PFSK-1 (cell line): ENCODE data around the gene FAIM.

Experiments used
- FOXP2 ChIP-seq: optimal IDR thresholded peaks from 2 replicates; pipeline ENCODE3; 2011; ENCODE audit warnings: borderline replicate concordance, control low read depth, inconsistent platforms; ENCODE audit not compliant: insufficient read depth; ENCODE audit errors: extremely low read length, extremely low read depth
- POLR2AphosphoS5 ChIP-seq: IDR thresholded peaks from 2 replicates; pipeline ENCODE4 v1.6.1; 2012; ENCODE audit warnings: low read depth, mild to moderate bottlenecking, control low read depth, low read length, moderate library complexity
- SIN3A ChIP-seq: IDR thresholded peaks from 2 replicates; pipeline ENCODE4 v1.6.1; 2012; ENCODE audit warnings: mild to moderate bottlenecking, low read length, moderate library complexity, borderline replicate concordance; ENCODE audit not compliant: insufficient read depth
- TAF1 ChIP-seq: IDR thresholded peaks from 2 replicates; pipeline ENCODE4 v1.6.1; 2012; ENCODE audit warnings: low read length, control low read depth, borderline replicate concordance; ENCODE audit not compliant: insufficient read depth
- TF ChIP-seq, protein P1 (sequence below), 2 experiments: IDR thresholded peaks; 2 replicates each; pipeline versions ENCODE4 v1.6.1 to v1.8.0; 2011 to 2012; ENCODE audit warnings: low read depth in 2 of 2, low read length in 2 of 2, control low read depth in 1 of 2, inconsistent platforms in 1 of 2, mild to moderate bottlenecking in 1 of 2, moderate library complexity in 1 of 2; ENCODE audit not compliant: insufficient read depth in 1 of 2

DNA sequence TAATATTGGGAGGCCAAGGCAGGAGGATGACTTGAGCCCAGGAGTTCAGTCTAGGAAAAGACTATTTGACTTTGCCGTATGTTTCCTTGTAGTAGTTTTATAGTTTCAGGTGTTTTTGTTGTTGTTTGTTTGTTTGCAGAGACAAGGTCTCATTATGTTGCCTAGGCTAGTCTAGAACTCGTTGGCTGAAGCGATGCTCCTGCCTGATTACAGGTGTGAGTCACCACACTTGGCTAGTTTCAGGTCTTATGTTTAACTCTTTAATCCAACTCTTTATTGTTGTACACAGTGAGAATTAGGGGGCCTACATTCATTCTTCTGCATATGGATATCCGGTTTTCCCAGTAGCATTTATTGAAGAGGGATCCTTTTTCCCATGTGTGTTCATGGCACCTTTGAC lies 32.0 kb downstream of the FAIM start:
- TF ChIP-seq, protein P1, sequence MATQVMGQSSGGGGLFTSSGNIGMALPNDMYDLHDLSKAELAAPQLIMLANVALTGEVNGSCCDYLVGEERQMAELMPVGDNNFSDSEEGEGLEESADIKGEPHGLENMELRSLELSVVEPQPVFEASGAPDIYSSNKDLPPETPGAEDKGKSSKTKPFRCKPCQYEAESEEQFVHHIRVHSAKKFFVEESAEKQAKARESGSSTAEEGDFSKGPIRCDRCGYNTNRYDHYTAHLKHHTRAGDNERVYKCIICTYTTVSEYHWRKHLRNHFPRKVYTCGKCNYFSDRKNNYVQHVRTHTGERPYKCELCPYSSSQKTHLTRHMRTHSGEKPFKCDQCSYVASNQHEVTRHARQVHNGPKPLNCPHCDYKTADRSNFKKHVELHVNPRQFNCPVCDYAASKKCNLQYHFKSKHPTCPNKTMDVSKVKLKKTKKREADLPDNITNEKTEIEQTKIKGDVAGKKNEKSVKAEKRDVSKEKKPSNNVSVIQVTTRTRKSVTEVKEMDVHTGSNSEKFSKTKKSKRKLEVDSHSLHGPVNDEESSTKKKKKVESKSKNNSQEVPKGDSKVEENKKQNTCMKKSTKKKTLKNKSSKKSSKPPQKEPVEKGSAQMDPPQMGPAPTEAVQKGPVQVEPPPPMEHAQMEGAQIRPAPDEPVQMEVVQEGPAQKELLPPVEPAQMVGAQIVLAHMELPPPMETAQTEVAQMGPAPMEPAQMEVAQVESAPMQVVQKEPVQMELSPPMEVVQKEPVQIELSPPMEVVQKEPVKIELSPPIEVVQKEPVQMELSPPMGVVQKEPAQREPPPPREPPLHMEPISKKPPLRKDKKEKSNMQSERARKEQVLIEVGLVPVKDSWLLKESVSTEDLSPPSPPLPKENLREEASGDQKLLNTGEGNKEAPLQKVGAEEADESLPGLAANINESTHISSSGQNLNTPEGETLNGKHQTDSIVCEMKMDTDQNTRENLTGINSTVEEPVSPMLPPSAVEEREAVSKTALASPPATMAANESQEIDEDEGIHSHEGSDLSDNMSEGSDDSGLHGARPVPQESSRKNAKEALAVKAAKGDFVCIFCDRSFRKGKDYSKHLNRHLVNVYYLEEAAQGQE (IDR thresholded peaks at IDR 0.05; ENCODE audit: insufficient read depth in 1 of 2, low read depth in 2 of 2, low read length in 2 of 2) = no peak
- TF ChIP-seq TAF1 (no peak), POLR2AphosphoS5 (no peak), SIN3A (no peak), FOXP2 (no peak)
